GM12874 (cell line): ENCODE measurements around the gene CTBS.
A peak's percentile ranks its signal among the peaks of the same experiment; 100 is the strongest.

Source experiments
- TF ChIP-seq, protein P1 (sequence below): IDR thresholded peaks from 2 replicates; pipeline ENCODE4 v1.5.1; 2011; ENCODE audit warnings: low read depth, mild to moderate bottlenecking, control low read depth, low read length, moderate library complexity; ENCODE audit not compliant: insufficient read depth

The CTBS gene

DNA sequence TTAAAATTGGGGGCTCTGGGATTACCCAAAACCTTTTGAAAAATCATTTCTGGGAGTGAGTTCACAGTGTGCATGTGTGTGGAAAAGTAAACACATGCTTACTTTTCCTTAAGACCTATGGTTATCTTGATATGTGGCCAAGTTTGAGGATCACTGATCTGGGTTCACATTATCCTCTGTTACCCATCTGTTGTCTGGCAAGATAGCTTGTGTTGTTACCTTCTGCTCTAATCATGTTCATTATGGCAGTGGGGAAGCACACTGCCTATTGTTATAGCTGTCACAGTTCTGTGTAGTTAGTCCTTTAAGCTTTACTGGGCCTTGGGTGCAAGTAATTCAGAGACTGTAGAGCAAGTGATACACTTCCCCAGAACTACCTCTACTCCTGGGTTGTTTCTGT is 5.0 kb downstream of the CTBS start:
- TF ChIP-seq, protein P1, sequence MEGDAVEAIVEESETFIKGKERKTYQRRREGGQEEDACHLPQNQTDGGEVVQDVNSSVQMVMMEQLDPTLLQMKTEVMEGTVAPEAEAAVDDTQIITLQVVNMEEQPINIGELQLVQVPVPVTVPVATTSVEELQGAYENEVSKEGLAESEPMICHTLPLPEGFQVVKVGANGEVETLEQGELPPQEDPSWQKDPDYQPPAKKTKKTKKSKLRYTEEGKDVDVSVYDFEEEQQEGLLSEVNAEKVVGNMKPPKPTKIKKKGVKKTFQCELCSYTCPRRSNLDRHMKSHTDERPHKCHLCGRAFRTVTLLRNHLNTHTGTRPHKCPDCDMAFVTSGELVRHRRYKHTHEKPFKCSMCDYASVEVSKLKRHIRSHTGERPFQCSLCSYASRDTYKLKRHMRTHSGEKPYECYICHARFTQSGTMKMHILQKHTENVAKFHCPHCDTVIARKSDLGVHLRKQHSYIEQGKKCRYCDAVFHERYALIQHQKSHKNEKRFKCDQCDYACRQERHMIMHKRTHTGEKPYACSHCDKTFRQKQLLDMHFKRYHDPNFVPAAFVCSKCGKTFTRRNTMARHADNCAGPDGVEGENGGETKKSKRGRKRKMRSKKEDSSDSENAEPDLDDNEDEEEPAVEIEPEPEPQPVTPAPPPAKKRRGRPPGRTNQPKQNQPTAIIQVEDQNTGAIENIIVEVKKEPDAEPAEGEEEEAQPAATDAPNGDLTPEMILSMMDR: no peak

DNA sequence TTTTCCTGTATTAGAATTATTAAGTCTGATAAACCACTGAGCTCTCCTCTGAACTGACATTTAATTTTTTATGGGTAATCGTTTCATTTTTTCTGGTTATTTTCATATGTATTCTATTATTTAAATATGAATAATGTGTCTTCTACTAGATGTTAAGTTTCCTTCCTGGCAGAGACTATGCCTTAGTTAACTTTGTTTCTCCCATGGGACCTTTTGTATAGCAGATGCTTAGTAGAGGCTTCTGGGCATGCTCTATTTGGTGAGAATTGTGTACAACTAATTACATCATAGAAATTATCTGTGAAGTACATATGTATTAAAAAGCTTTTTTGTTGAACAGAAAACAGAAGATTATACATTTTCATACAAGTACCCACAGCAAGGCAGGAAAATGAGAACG is 23.4 kb downstream of the CTBS start:
- TF ChIP-seq, protein P1: no peak

DNA sequence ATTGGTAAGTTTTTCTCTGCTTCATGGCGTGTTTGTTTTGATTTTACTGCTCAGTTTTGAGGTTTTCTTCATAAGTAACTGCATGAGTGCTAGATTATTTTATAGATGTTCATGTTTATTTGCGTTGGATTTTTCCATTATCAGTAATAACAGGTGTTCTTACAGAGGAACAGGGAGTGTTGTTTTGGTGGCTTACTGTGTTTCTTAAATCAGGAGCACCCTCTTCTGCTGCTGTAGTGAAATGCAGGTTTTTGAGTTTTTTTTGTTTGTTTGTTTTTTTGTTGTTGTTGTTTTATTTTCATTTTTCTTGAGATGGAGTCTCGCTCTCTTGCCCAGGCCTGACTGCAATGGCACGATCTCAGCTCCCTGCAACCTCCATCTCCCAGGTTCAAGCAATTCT is 32.6 kb downstream of the CTBS start:
- TF ChIP-seq, protein P1: 0 out of 2 replicates have a peak, but pooled peaks have one; percentile 11

DNA sequence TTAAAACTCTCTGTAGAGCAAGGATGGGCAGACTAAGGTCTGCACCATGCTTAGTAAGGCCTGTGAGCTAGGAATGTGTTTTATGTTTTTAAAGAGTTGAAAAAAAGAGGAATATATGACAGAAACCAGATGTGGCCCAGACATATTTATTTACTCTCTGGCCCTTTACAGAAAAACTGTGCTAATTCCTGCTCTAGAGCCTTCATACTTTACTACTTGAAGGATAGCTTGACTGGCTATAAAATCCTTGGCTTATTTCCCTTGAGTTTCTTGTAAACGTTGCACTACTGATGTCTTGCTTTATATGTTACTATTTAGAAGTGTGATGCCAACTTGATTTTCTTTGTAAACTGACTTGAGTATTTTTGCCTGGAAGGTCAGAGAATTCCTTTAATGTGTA is 33.5 kb downstream of the CTBS start:
- TF ChIP-seq, protein P1: no peak

DNA sequence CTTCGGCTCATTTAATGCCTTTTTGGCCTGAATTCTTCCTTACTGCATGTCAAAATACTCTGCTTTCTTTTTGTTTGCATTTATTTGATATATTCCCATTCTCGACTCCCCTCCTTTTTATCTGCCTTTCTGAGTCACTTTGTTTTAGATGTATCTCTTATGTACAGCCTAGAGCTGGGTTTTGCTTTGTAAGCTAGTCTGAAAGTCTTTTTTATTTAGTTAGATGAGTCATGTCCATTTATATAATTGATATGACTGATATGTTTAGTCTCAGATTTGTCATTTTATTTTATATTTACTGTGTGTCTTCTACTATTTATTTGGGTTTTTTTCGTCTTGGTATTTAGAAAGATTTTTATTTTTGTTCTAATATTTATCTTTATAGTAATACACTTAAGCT is 34.3 kb downstream of the CTBS start:
- TF ChIP-seq, protein P1: no peak

DNA sequence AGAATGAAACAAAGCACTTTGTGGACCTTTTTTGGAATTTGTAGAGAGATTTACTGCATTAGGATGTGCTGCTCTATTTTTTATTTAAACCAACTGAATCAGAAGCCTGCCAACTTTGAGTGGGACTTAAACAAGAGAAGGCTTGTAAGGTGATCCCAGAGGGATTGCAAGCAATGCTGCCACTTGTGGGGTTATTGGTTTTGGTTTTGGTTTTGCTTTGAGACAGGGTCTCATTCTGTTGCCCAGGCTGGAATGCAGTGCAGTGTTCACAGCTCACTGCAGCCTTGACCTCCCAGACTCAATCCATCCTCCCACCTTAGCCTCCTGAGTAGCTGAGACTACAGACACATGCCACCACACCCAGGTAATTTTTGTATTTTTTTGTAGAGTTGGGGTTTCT is 35.6 kb downstream of the CTBS start:
- TF ChIP-seq, protein P1: no peak

DNA sequence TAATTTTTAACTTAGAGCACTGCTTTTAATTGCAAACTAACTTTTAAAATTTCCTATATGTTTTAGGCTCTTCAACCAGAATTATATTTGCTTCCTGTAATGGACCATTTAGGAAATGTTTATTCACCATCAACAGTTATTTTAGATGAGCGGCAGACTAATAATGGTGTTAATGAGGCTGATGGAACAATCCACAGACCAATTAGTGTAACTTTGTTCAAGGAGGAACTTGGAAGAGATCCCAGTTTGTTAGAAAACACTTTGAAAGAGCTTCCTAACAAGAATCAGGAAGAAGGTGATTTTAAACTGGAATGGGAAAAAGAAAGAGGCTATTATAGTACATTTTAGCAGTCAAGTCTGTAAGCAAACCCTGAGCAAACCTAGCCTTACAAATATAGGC is 48.5 kb downstream of the CTBS start:
- TF ChIP-seq, protein P1: no peak

DNA sequence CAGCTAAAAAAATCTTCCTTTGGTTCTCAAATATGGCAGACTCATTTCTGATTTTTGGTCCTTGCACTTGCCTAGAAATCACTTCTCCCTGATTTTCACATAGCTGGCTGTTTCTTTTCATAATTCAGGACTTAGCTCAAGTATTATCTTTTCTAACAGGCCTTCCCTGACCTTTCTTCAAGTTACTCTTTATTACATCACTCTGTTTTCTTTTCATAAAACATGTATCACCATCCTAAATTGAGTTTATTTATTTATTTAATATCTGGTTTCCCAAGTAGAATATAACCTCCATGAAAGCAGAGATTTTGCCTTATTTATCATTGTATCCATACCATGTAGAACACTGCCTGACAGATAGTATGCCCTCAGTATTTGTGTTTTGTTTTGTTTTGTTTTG is 49.6 kb downstream of the CTBS start:
- TF ChIP-seq, protein P1: no peak
